Measurements from ENCODE around the gene SNX2. TPM values are rescaled to one million over a fixed set of nuclear protein-coding genes. Genes with fewer than 3 reads are reported as not detected.
"Not testable (repeated sequence)": the region's sequence is repeated elsewhere in the genome, so short reads cannot be mapped to it uniquely, and the experiment has no call there.

The SNX2 gene
- total and polyA plus RNA-seq, 4 donors: 77.1 to 104 (median 90.5) TPM

GRCh38 chr5:122847687-122848081, 72.8 kb downstream of the SNX2 start:
- no CpG with 5 or more reads among the region's 2 CpGs for WGBS (ENCODE audit: insufficient coverage)

GRCh38 chr5:122849771-122850170, 74.9 kb downstream of the SNX2 start:
- Histone ChIP-seq H3K27me3 (ENCODE audit: control insufficient read depth, insufficient read depth, low read length) (no peaks in the 10 kb centered on the region), H3K9me3 (ENCODE audit: control insufficient read depth, insufficient read depth, low read length) (no peaks in the 10 kb centered on the region), H3K36me3 (ENCODE audit: control insufficient read depth, insufficient read depth, low read length) (no peaks in the 10 kb centered on the region), H3K27ac (ENCODE audit: low read depth, low read length) (no peak overlapping the region), H3K4me3 (ENCODE audit: low read depth, low read length) (no peak overlapping the region), H3K4me1 (ENCODE audit: control insufficient read depth, insufficient read depth, low read length) (peaks cover 4% of the 10 kb centered on the region)
- 78% methylated on average over 1 of the region's 1 CpG for WGBS (ENCODE audit: insufficient coverage)
- no peak for DNase-seq (ENCODE audit: low read depth in 4 of 6, low spot score in 6 of 6)

More at GRCh38 chr5:122847687-122848081, 72.8 kb downstream of the SNX2 start:
- Histone ChIP-seq H3K27ac (ENCODE audit: low read depth, low read length) (no peak overlapping the region), H3K4me3 (ENCODE audit: low read depth, low read length) (no peak overlapping the region), H3K36me3 (ENCODE audit: control insufficient read depth, insufficient read depth, low read length) (no peaks in the 10 kb centered on the region), H3K9me3 (ENCODE audit: control insufficient read depth, insufficient read depth, low read length) (no peaks in the 10 kb centered on the region), H3K27me3 (ENCODE audit: control insufficient read depth, insufficient read depth, low read length) (no peaks in the 10 kb centered on the region), H3K4me1 (ENCODE audit: control insufficient read depth, insufficient read depth, low read length) (peaks cover 5% of the 10 kb centered on the region)
- DNase-seq (ENCODE audit: low read depth in 4 of 6, low spot score in 6 of 6): no peak

DNA sequence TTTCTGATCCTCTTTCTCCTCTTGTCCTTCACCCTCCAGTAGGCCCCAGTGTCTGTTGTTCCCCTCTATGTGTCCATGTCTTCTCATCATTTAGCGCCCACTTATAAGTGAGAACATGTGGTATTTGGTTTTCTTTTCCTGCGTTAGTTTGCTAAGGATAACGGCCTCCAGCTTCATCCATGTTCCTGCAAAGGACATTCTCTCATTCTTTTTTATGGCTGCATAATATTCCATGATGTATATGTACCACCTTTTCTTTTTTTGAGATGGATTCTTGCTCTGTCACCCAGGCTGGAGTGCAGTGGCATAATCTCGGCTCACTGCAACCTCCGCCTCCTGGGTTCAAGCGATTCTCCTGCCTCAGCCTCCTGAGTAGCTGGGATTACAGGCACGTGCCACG, 82.7 kb downstream of the SNX2 start:
- not testable (repeated sequence) for H3K27me3 ChIP-seq (ENCODE audit: control insufficient read depth, insufficient read depth, low read length); H3K36me3 ChIP-seq (ENCODE audit: control insufficient read depth, insufficient read depth, low read length); H3K4me3 ChIP-seq (ENCODE audit: low read depth, low read length); H3K9me3 ChIP-seq (ENCODE audit: control insufficient read depth, insufficient read depth, low read length); H3K4me1 ChIP-seq (ENCODE audit: control insufficient read depth, insufficient read depth, low read length); H3K27ac ChIP-seq (ENCODE audit: low read depth, low read length); DNase-seq (ENCODE audit: low read depth in 4 of 6, low spot score in 6 of 6)
- WGBS (ENCODE audit: insufficient coverage): 100% methylated on average over 1 of the region's 8 CpGs

GRCh38 chr5:122858451-122858850, 83.6 kb downstream of the SNX2 start:
- WGBS (ENCODE audit: insufficient coverage): no CpG with 5 or more reads among the region's 1 CpG
- DNase-seq (ENCODE audit: low read depth in 4 of 6, low spot score in 6 of 6): peak in 1 of 6 donors; percentile 20
- Histone ChIP-seq H3K4me1 (ENCODE audit: control insufficient read depth, insufficient read depth, low read length) (no peaks in the 10 kb centered on the region), H3K27ac (ENCODE audit: low read depth, low read length) (no peak overlapping the region), H3K27me3 (ENCODE audit: control insufficient read depth, insufficient read depth, low read length) (no peaks in the 10 kb centered on the region), H3K4me3 (ENCODE audit: low read depth, low read length) (no peak overlapping the region), H3K36me3 (ENCODE audit: control insufficient read depth, insufficient read depth, low read length) (no peaks in the 10 kb centered on the region), H3K9me3 (ENCODE audit: control insufficient read depth, insufficient read depth, low read length) (no peaks in the 10 kb centered on the region)

DNA sequence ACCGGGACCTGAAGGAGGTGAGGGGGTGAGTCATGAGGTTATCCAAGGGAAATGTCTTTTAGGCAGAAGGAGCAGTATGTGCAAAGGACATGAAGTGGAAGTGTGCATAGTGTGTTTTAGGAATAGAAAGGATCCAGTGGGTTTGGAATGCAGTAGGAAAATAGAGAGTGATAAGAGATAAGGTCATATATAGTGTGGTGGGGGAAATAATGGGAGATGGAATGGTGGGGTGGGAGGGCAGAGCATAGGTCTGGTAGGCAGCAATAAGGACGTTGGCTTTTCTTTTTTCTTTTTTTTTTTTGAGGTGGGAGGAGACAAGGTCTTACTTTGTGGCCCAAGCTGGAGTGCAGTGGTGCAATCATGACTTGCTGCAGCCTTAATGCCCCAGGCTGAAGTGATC, 88.4 kb downstream of the SNX2 start:
- Histone ChIP-seq H3K4me1 (ENCODE audit: control insufficient read depth, insufficient read depth, low read length) (no peaks in the 10 kb centered on the region), H3K36me3 (ENCODE audit: control insufficient read depth, insufficient read depth, low read length) (no peaks in the 10 kb centered on the region), H3K27ac (ENCODE audit: low read depth, low read length) (no peak overlapping the region), H3K4me3 (ENCODE audit: low read depth, low read length) (no peak overlapping the region), H3K9me3 (ENCODE audit: control insufficient read depth, insufficient read depth, low read length) (no peaks in the 10 kb centered on the region), H3K27me3 (ENCODE audit: control insufficient read depth, insufficient read depth, low read length) (no peaks in the 10 kb centered on the region)
- no peak for DNase-seq (ENCODE audit: low read depth in 4 of 6, low spot score in 6 of 6)
- 81% methylated on average over 2 of the region's 2 CpGs for WGBS (ENCODE audit: insufficient coverage)

DNA sequence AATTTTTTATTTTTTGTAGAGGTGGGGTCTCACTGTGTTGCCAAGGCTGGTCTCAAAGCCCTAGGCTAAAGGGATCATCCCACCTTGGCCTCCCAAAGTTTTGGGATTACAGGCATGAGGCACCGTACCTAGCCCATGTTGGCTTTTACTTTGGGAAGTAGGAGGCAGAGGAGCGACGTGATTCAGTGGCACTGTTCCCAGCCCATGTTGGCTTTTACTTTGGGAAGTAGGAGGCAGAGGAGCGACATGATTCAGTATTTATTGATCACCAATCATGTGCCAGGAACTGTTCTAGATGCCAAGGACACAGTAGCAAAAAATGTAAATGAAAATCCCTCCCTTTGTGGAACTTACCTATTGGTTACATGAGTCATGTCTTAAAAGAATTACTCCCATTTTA, 88.8 kb downstream of the SNX2 start:
- no peak overlapping the region for H3K4me3 ChIP-seq (ENCODE audit: low read depth, low read length)
- no peaks in the 10 kb centered on the region for H3K9me3 ChIP-seq (ENCODE audit: control insufficient read depth, insufficient read depth, low read length)
- no peaks in the 10 kb centered on the region for H3K36me3 ChIP-seq (ENCODE audit: control insufficient read depth, insufficient read depth, low read length)
- no peaks in the 10 kb centered on the region for H3K27me3 ChIP-seq (ENCODE audit: control insufficient read depth, insufficient read depth, low read length)
- no peaks in the 10 kb centered on the region for H3K4me1 ChIP-seq (ENCODE audit: control insufficient read depth, insufficient read depth, low read length)
- H3K27ac ChIP-seq (ENCODE audit: low read depth, low read length): no peak overlapping the region
- 87% methylated on average over 3 of the region's 4 CpGs for WGBS (ENCODE audit: insufficient coverage)
- no peak for DNase-seq (ENCODE audit: low read depth in 4 of 6, low spot score in 6 of 6)

DNA sequence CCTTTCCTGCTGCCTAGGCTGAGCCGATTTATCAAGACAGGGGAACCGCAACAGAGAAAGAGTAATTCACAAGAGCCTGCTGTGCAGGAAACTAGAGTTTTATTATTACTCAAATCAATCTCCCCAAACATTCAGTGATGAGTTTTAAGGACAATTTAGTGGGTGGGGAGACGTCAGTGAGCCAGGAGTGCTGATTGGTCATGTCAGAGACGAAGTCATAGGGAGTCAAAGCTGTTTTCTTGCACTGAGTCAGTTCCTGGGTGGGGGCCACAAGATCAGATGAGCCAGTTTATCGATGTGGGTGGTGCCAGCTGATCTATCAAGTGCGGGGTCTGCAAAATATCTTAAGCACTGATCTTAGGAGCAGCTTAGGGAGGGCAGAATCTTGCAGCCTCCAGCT, 89.5 kb downstream of the SNX2 start:
- 78% methylated on average over 1 of the region's 6 CpGs for WGBS (ENCODE audit: insufficient coverage)
- no peaks in the 10 kb centered on the region for H3K27me3 ChIP-seq (ENCODE audit: control insufficient read depth, insufficient read depth, low read length)
- no peaks in the 10 kb centered on the region for H3K4me1 ChIP-seq (ENCODE audit: control insufficient read depth, insufficient read depth, low read length)
- no peak overlapping the region for H3K4me3 ChIP-seq (ENCODE audit: low read depth, low read length)
- H3K36me3 ChIP-seq (ENCODE audit: control insufficient read depth, insufficient read depth, low read length): no peaks in the 10 kb centered on the region
- no peaks in the 10 kb centered on the region for H3K9me3 ChIP-seq (ENCODE audit: control insufficient read depth, insufficient read depth, low read length)
- no peak for DNase-seq (ENCODE audit: low read depth in 4 of 6, low spot score in 6 of 6)
- H3K27ac ChIP-seq (ENCODE audit: low read depth, low read length): no peak overlapping the region

DNA sequence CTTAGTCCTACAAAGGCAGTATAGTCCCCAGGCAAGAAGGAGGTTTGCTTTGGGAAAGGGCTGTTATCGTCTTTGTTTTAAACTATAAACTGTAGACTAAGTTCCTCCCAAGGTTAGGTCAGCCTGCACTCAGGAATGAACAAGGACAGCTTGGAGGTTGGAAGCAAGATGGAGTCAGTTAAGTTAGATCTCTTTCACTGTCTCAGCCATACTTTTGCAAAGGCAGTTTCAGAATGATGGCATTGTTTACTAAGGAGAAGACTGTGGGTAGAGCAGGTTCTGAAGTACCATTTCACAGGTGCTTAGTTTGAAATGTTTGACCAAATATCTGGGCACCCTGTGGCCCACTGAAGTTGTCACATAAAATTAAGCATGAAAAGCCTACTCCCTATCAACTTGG, 90.0 kb downstream of the SNX2 start:
- H3K4me3 ChIP-seq (ENCODE audit: low read depth, low read length): no peak overlapping the region
- H3K36me3 ChIP-seq (ENCODE audit: control insufficient read depth, insufficient read depth, low read length): no peaks in the 10 kb centered on the region
- WGBS (ENCODE audit: insufficient coverage): 100% methylated on average over 1 of the region's 1 CpG
- H3K27me3 ChIP-seq (ENCODE audit: control insufficient read depth, insufficient read depth, low read length): no peaks in the 10 kb centered on the region
- no peaks in the 10 kb centered on the region for H3K4me1 ChIP-seq (ENCODE audit: control insufficient read depth, insufficient read depth, low read length)
- DNase-seq (ENCODE audit: low read depth in 4 of 6, low spot score in 6 of 6): no peak
- no peak overlapping the region for H3K27ac ChIP-seq (ENCODE audit: low read depth, low read length)
- no peaks in the 10 kb centered on the region for H3K9me3 ChIP-seq (ENCODE audit: control insufficient read depth, insufficient read depth, low read length)

GRCh38 chr5:122870219-122870856, 95.5 kb downstream of the SNX2 start:
- Histone ChIP-seq H3K36me3 (ENCODE audit: control insufficient read depth, insufficient read depth, low read length) (no peaks in the 10 kb centered on the region), H3K27ac (ENCODE audit: low read depth, low read length) (no peak overlapping the region), H3K9me3 (ENCODE audit: control insufficient read depth, insufficient read depth, low read length) (no peaks in the 10 kb centered on the region), H3K4me1 (ENCODE audit: control insufficient read depth, insufficient read depth, low read length) (peaks cover 5% of the 10 kb centered on the region), H3K4me3 (ENCODE audit: low read depth, low read length) (no peak overlapping the region), H3K27me3 (ENCODE audit: control insufficient read depth, insufficient read depth, low read length) (no peaks in the 10 kb centered on the region)
- no peak for DNase-seq (ENCODE audit: low read depth in 4 of 6, low spot score in 6 of 6)
- WGBS (ENCODE audit: insufficient coverage): 66% methylated on average over 7 of the region's 7 CpGs

GRCh38 chr5:122871661-122872060, 96.8 kb downstream of the SNX2 start:
- no peak overlapping the region for H3K27ac ChIP-seq (ENCODE audit: low read depth, low read length)
- H3K4me1 ChIP-seq (ENCODE audit: control insufficient read depth, insufficient read depth, low read length): peaks cover 5% of the 10 kb centered on the region
- DNase-seq (ENCODE audit: low read depth in 4 of 6, low spot score in 6 of 6): no peak
- 95% methylated on average over 3 of the region's 8 CpGs for WGBS (ENCODE audit: insufficient coverage)
- H3K9me3 ChIP-seq (ENCODE audit: control insufficient read depth, insufficient read depth, low read length): no peaks in the 10 kb centered on the region
- no peak overlapping the region for H3K4me3 ChIP-seq (ENCODE audit: low read depth, low read length)
- no peaks in the 10 kb centered on the region for H3K36me3 ChIP-seq (ENCODE audit: control insufficient read depth, insufficient read depth, low read length)
- no peaks in the 10 kb centered on the region for H3K27me3 ChIP-seq (ENCODE audit: control insufficient read depth, insufficient read depth, low read length)
